ENCODE measurements around the gene SEPTIN3. TPM values are rescaled to one million over a fixed set of nuclear protein-coding genes. Genes with fewer than 3 reads are reported as not detected.
A peak's percentile ranks its signal among the peaks of the same experiment; 100 is the strongest.

Gene SEPTIN3
- total and polyA plus RNA-seq, 10 of the 15 experiments (the other 5 are each of a cell fraction or from before 2014, with no cell fraction given) = 0.05 to 3.1 (median 0.87) TPM

DNA sequence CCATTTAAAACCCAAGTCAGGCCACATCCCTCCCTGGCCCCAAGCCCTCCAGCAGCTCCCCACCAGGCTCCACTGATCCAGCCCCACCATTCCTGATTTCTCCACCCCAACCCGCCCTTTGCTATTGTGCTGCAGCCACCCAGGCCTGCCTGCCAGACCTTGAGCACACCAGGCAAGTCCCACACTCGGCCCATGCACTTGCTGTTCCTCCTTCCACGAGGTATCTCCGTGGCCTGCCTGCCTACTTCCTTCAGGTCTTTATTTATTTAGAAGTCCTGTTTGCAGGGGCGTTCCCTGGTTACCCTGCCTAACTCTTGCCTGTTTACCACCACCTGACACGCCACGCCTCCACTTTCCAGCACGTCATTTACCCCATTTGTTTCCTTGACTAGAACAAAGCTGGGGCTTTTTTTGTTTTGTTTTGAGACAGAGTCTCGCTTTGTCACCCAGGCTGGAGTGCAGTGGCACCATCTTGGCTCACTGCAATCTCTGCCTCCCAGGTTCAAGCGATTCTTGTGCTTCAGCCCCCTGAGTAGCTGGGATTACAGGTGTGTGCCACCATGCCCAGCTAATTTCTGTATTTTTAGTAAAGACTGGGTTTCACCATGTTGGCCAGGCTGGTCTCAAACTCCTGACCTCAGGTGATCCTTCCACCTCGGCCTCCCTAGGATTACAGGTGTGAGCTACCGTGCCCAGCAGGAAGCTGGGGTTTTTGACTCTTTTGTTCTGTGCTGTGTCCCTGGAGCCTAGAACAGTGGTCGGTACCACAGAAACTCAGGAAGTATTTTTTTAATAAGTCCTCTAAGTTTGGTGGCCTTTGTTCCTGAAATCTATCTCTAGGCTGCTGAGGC is 29.0 kb upstream of the SEPTIN3 start (continued):
- TF ChIP-seq TCF3 (IDR thresholded peaks at IDR 0.05; ENCODE audit: borderline replicate concordance, insufficient read depth, low read depth, low read length) = 0 out of 2 replicates have a peak, but pooled peaks have one; percentile 51
- TF ChIP-seq BRCA1 (IDR thresholded peaks at IDR 0.05; ENCODE audit: low read depth, low read length) = no peak
- peak; percentile 55; the same call in 1 of the 2 replicates for TF ChIP-seq BMI1 (IDR thresholded peaks at IDR 0.05; ENCODE audit: borderline replicate concordance)
- no peak for TF ChIP-seq EZH2 (IDR thresholded peaks at IDR 0.05; ENCODE audit: borderline replicate concordance, control insufficient read depth, low read depth, low read length)
- TF ChIP-seq PAX5 (IDR thresholded peaks at IDR 0.05; ENCODE audit: borderline replicate concordance, low read depth, low read length) = peak; percentile 61; the same call in 1 of the 2 replicates
- TF ChIP-seq BHLHE40 (IDR thresholded peaks at IDR 0.05; ENCODE audit: borderline replicate concordance in 1 of 2, low read depth in 2 of 2, low read length in 1 of 2) = peak; percentile 59 to 78; a peak in 3 of 4 replicates
- TF ChIP-seq MTA3 (IDR thresholded peaks at IDR 0.05; ENCODE audit: borderline replicate concordance, low read length) = no peak
- peak in 1 of 2 experiments; percentile 62; a peak in 1 of 4 replicates for TF ChIP-seq ETV6 (conservative IDR thresholded peaks at IDR 0.05 in 1 of 2, IDR thresholded peaks at IDR 0.05 in 1 of 2; ENCODE audit: borderline replicate concordance in 1 of 2, low read depth in 1 of 2)
- peak; percentile 68; the same call in 1 of the 2 replicates for TF ChIP-seq SMAD5 (IDR thresholded peaks at IDR 0.05; ENCODE audit: low read depth)
- TF ChIP-seq CUX1 (IDR thresholded peaks at IDR 0.05; ENCODE audit: insufficient replicate concordance, low read depth, low read length) = peak; percentile 5
- TF ChIP-seq BACH1 (IDR thresholded peaks at IDR 0.05; ENCODE audit: borderline replicate concordance) = peak; percentile 97
- TF ChIP-seq PAX8 (IDR thresholded peaks at IDR 0.05) = peak; percentile 90
- TF ChIP-seq CBX5 (IDR thresholded peaks at IDR 0.05; ENCODE audit: low read depth) = no peak
- TF ChIP-seq, protein P1, sequence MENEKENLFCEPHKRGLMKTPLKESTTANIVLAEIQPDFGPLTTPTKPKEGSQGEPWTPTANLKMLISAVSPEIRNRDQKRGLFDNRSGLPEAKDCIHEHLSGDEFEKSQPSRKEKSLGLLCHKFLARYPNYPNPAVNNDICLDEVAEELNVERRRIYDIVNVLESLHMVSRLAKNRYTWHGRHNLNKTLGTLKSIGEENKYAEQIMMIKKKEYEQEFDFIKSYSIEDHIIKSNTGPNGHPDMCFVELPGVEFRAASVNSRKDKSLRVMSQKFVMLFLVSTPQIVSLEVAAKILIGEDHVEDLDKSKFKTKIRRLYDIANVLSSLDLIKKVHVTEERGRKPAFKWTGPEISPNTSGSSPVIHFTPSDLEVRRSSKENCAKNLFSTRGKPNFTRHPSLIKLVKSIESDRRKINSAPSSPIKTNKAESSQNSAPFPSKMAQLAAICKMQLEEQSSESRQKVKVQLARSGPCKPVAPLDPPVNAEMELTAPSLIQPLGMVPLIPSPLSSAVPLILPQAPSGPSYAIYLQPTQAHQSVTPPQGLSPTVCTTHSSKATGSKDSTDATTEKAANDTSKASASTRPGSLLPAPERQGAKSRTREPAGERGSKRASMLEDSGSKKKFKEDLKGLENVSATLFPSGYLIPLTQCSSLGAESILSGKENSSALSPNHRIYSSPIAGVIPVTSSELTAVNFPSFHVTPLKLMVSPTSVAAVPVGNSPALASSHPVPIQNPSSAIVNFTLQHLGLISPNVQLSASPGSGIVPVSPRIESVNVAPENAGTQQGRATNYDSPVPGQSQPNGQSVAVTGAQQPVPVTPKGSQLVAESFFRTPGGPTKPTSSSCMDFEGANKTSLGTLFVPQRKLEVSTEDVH (IDR thresholded peaks at IDR 0.05; ENCODE audit: low read depth, partially characterized antibody) = peak; percentile 34
- no peak for TF ChIP-seq RCOR1 (conservative IDR thresholded peaks at IDR 0.05; ENCODE audit: low read depth, low read length)
- TF ChIP-seq, protein P2, sequence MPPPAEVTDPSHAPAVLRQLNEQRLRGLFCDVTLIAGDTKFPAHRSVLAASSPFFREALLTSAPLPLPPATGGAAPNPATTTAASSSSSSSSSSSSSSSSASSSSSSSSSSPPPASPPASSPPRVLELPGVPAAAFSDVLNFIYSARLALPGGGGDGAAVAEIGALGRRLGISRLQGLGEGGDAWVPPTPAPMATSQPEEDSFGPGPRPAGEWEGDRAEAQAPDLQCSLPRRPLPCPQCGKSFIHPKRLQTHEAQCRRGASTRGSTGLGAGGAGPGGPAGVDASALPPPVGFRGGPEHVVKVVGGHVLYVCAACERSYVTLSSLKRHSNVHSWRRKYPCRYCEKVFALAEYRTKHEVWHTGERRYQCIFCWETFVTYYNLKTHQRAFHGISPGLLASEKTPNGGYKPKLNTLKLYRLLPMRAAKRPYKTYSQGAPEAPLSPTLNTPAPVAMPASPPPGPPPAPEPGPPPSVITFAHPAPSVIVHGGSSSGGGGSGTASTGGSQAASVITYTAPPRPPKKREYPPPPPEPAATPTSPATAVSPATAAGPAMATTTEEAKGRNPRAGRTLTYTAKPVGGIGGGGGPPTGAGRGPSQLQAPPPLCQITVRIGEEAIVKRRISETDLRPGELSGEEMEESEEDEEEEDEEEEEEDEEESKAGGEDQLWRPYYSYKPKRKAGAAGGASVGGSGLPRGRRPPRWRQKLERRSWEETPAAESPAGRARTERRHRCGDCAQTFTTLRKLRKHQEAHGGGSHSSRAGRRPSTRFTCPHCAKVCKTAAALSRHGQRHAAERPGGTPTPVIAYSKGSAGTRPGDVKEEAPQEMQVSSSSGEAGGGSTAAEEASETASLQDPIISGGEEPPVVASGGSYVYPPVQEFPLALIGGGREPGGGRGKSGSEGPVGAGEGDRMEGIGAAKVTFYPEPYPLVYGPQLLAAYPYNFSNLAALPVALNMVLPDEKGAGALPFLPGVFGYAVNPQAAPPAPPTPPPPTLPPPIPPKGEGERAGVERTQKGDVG (CRISPR knock-in tag; IDR thresholded peaks at IDR 0.05) = no peak
- TF ChIP-seq NFYA (IDR thresholded peaks at IDR 0.05; ENCODE audit: borderline replicate concordance, low read depth, low read length) = no peak

Data from GM12878 (cell line).